Chondrocyte (in vitro differentiated cells): ENCODE measurements around the gene GZMA. TPM values are rescaled to one million over a fixed set of nuclear protein-coding genes. Genes with fewer than 3 reads are reported as not detected.

Experiments used
- DNase-seq: peaks from one replicate; pipeline ENCODE4 v3.0.0; 2021; ENCODE audit warnings: mixed read lengths, low spot score
- H3K27ac Mint-ChIP-seq: one replicate; pipeline ENCODE4 v1.8.0; 2021; ENCODE audit warnings: mild to moderate bottlenecking, moderate library complexity, mixed read lengths; ENCODE audit not compliant: unreplicated experiment
- H3K27me3 Mint-ChIP-seq: 2 replicates; pipeline ENCODE4 v1.8.0; 2021; ENCODE audit warnings: low read depth, mixed read lengths
- H3K36me3 Mint-ChIP-seq: 2 replicates; pipeline ENCODE4 v1.8.0; 2021; ENCODE audit warnings: low read depth, mixed read lengths
- H3K4me1 Mint-ChIP-seq: 2 replicates; pipeline ENCODE4 v1.8.0; 2021; ENCODE audit warnings: low read depth, mild to moderate bottlenecking, mixed read lengths
- H3K4me3 Mint-ChIP-seq: one replicate; pipeline ENCODE4 v1.8.0; 2021; ENCODE audit warnings: mild to moderate bottlenecking, moderate library complexity, mixed read lengths; ENCODE audit not compliant: unreplicated experiment
- H3K9me3 Mint-ChIP-seq: 2 replicates; pipeline ENCODE4 v1.8.0; 2021; ENCODE audit warnings: low read depth, mixed read lengths
- CTCF ChIP-seq: fragments of 200-600 bp; sonication (generic); IDR thresholded peaks from 2 replicates; pipeline ENCODE4 v1.5.0; 2021; ENCODE audit warnings: antibody characterized with exemption, mild to moderate bottlenecking, moderate library complexity
- total RNA-seq: library from RNA; stranded (reverse); gene quantifications from 3 replicates; pipeline ENCODE4 v1.2.1, GENCODE V29; 2021

Gene GZMA
- total RNA-seq, 1 donor from 2014 or later: not detected

- no peak for DNase-seq
- Mint-ChIP-seq H3K9me3 (peaks cover 2% of the 10 kb centered on the region), H3K4me3 (no peak overlapping the region), H3K4me1 (peaks cover 7% of the 10 kb centered on the region), H3K27ac (no peak overlapping the region), H3K36me3 (no peaks in the 10 kb centered on the region), H3K27me3 (peaks cover 2% of the 10 kb centered on the region)
- TF ChIP-seq CTCF: no peak
Measured at GRCh38 chr5:55064523-55064922, 37.9 kb upstream of the GZMA start.

- H3K36me3 Mint-ChIP-seq: no peaks in the 10 kb centered on the region
- peaks cover 7% of the 10 kb centered on the region for H3K4me1 Mint-ChIP-seq
- H3K9me3 Mint-ChIP-seq: peaks cover 2% of the 10 kb centered on the region
- no peak for DNase-seq
- H3K27me3 Mint-ChIP-seq: peaks cover 6% of the 10 kb centered on the region
- no peak overlapping the region for H3K27ac Mint-ChIP-seq
- no peak for TF ChIP-seq CTCF
- H3K4me3 Mint-ChIP-seq: no peak overlapping the region
Measured at GRCh38 chr5:55066277-55066676, 36.2 kb upstream of the GZMA start.

- no peaks in the 10 kb centered on the region for H3K4me1 Mint-ChIP-seq
- TF ChIP-seq CTCF: no peak
- peaks cover 6% of the 10 kb centered on the region for H3K27me3 Mint-ChIP-seq
- no peaks in the 10 kb centered on the region for H3K36me3 Mint-ChIP-seq
- no peaks in the 10 kb centered on the region for H3K9me3 Mint-ChIP-seq
- no peak for DNase-seq
- no peak overlapping the region for H3K4me3 Mint-ChIP-seq
- no peak overlapping the region for H3K27ac Mint-ChIP-seq
Measured at GRCh38 chr5:55070968-55071367, 31.5 kb upstream of the GZMA start.

- H3K9me3 Mint-ChIP-seq: no peaks in the 10 kb centered on the region
- DNase-seq: no peak
- no peaks in the 10 kb centered on the region for H3K4me1 Mint-ChIP-seq
- no peaks in the 10 kb centered on the region for H3K36me3 Mint-ChIP-seq
- peaks cover 6% of the 10 kb centered on the region for H3K27me3 Mint-ChIP-seq
- H3K27ac Mint-ChIP-seq: no peak overlapping the region
- H3K4me3 Mint-ChIP-seq: no peak overlapping the region
- TF ChIP-seq CTCF: no peak
Measured at GRCh38 chr5:55071413-55071812, 31.0 kb upstream of the GZMA start.

GRCh38 chr5:55072666-55073065 is 29.8 kb upstream of the GZMA start:
- Mint-ChIP-seq H3K9me3 (no peaks in the 10 kb centered on the region), H3K27me3 (peaks cover 6% of the 10 kb centered on the region), H3K36me3 (no peaks in the 10 kb centered on the region), H3K4me3 (no peak overlapping the region), H3K4me1 (no peaks in the 10 kb centered on the region), H3K27ac (no peak overlapping the region)
- no peak for DNase-seq
- no peak for TF ChIP-seq CTCF
